GM12878 (cell line): Measurements from ENCODE around the gene SPRN. TPM values are rescaled to one million over a fixed set of nuclear protein-coding genes. Genes with fewer than 3 reads are reported as not detected.
A peak's percentile ranks its signal among the peaks of the same experiment; 100 is the strongest.

ENCODE experiments used
- CREB1 ChIP-seq: IDR thresholded peaks from 2 replicates; pipeline ENCODE4 v1.6.1; 2012; ENCODE audit warnings: low read depth, mild to moderate bottlenecking, inconsistent platforms
- CUX1 ChIP-seq: IDR thresholded peaks from 2 replicates; pipeline ENCODE4 v1.6.1; 2012; ENCODE audit warnings: improper control_type of control experiment, low read depth, low read length; ENCODE audit not compliant: insufficient replicate concordance
- DPF2 ChIP-seq: fragments of 450-650 bp; IDR thresholded peaks from 2 replicates; pipeline ENCODE4 v1.6.1; 2017; ENCODE audit warnings: mild to moderate bottlenecking
- HCFC1 ChIP-seq: fragments of 150-350 bp; IDR thresholded peaks from 2 replicates; pipeline ENCODE4 v1.6.1; 2014; ENCODE audit warnings: low read length
- IKZF1 ChIP-seq: fragments of 450-650 bp; conservative IDR thresholded peaks from 2 replicates; pipeline ENCODE4 v1.6.1; 2017; ENCODE audit warnings: antibody characterized with exemption, mild to moderate bottlenecking
- MTA2 ChIP-seq: fragments of 450-650 bp; IDR thresholded peaks from 2 replicates; pipeline ENCODE4 v1.6.1; 2016; ENCODE audit warnings: low read depth, mild to moderate bottlenecking, moderate library complexity
- NBN ChIP-seq: fragments of 450-650 bp; IDR thresholded peaks from 2 replicates; pipeline ENCODE4 v1.6.1; 2016
- NR2C1 ChIP-seq: fragments of 450-650 bp; IDR thresholded peaks from 2 replicates; pipeline ENCODE4 v1.6.1; 2017; ENCODE audit warnings: antibody characterized with exemption, mild to moderate bottlenecking, moderate library complexity
- NR2C2 ChIP-seq: IDR thresholded peaks from 2 replicates; pipeline ENCODE4 v1.6.1; 2011; ENCODE audit warnings: borderline replicate concordance, low read depth; ENCODE audit not compliant: control insufficient read depth, insufficient read length
- PML ChIP-seq: IDR thresholded peaks from 2 replicates; pipeline ENCODE4 v1.6.1; 2012; ENCODE audit warnings: low read length, inconsistent platforms
- RB1 ChIP-seq: fragments of 450-650 bp; formaldehyde crosslinking; IDR thresholded peaks from 2 replicates; pipeline ENCODE4 v1.6.1; 2017; ENCODE audit warnings: mild to moderate bottlenecking, borderline replicate concordance
- RBBP5 ChIP-seq: fragments of 200-600 bp; sonication (generic); conservative IDR thresholded peaks from 2 replicates; pipeline ENCODE4 v1.6.1; 2016
- SMAD5 ChIP-seq: IDR thresholded peaks from 2 replicates; pipeline ENCODE4 v1.6.1; 2016; ENCODE audit warnings: antibody characterized with exemption, low read depth
- TBL1XR1 ChIP-seq: IDR thresholded peaks from 2 replicates; pipeline ENCODE4 v1.6.1; 2012; ENCODE audit warnings: low read depth, low read length, improper control_type of control experiment
- USF2 ChIP-seq: IDR thresholded peaks from 2 replicates; pipeline ENCODE4 v1.6.1; 2011; ENCODE audit warnings: low read depth, low read length, improper control_type of control experiment, borderline replicate concordance
- ZBTB40 ChIP-seq: fragments of 450-650 bp; IDR thresholded peaks from 2 replicates; pipeline ENCODE4 v1.6.1; 2016; ENCODE audit warnings: mild to moderate bottlenecking, moderate library complexity, borderline replicate concordance
- ZNF24 ChIP-seq: fragments of 450-650 bp; IDR thresholded peaks from 2 replicates; pipeline ENCODE4 v1.6.1; 2017; ENCODE audit warnings: antibody characterized with exemption, mild to moderate bottlenecking
- ZNF384 ChIP-seq: IDR thresholded peaks from 2 replicates; pipeline ENCODE4 v1.6.1; 2012; ENCODE audit warnings: low read depth, mild to moderate bottlenecking, low read length, improper control_type of control experiment, borderline replicate concordance
- ZNF622 ChIP-seq: fragments of 450-650 bp; IDR thresholded peaks from 2 replicates; pipeline ENCODE4 v1.6.1; 2017; ENCODE audit warnings: mild to moderate bottlenecking, inconsistent platforms
- polyA plus RNA-seq, 11 experiments: library from polyadenylated mRNA; depleted of rRNA in 4 of 11; unstranded in 6 of 11; stranded (reverse) in 5 of 11; fragments of >200 nt; fragmentation: Nextera tagmentation in 4 of 11; fragmentation: Illumina TruSeq in 1 of 11; extraction: Ambion mirVana in 4 of 11; extraction: Trizol in 1 of 11; gene quantifications; 1 replicate in 1 of 11; 2 replicates in 10 of 11; pipeline versions ENCODE4 v1.2.1 to v1.2.3, GENCODE V29; 2011 to 2016; ENCODE audit warnings: inconsistent platforms in 2 of 11, missing spikeins in 2 of 11, low read depth in 1 of 11
- total RNA-seq, 4 experiments: library from RNA; depleted of rRNA in 3 of 4; stranded (reverse); fragments of >200 nt in 3 of 4; fragmentation: Illumina TruSeq in 1 of 4; extraction: Trizol in 1 of 4; gene quantifications; 2 replicates each; pipeline versions ENCODE4 v1.2.1 to v1.2.3, GENCODE V29; 2013 to 2021

Gene SPRN
- total and polyA plus RNA-seq, 10 of the 15 experiments (the other 5 are each of a cell fraction or from before 2014, with no cell fraction given) = 0.03 to 0.96 (median 0.46) TPM; not detected in 6

- TF ChIP-seq ZBTB40 (no peak), PML (no peak), ZNF384 (no peak), CUX1 (no peak), MTA2 (no peak), RB1 (no peak; the same call in 1 of the 2 replicates), HCFC1 (peak; percentile 47), IKZF1 (0 out of 2 replicates have a peak, but pooled peaks have one; percentile 40), ZNF24 (no peak), NR2C1 (no peak), USF2 (no peak), NR2C2 (no peak), DPF2 (no peak), CREB1 (no peak), TBL1XR1 (no peak), RBBP5 (no peak), ZNF622 (no peak), SMAD5 (peak; percentile 63; the same call in 1 of the 2 replicates), NBN (0 out of 2 replicates have a peak, but pooled peaks have one; percentile 12)
These were observed 51.0 kb downstream of the SPRN start, which contains the start of gene ECHS1 (continued) for GRCh38 chr10:133373174-133374090.
